ENCODE data around the gene PBX2.
"Not testable (repeated sequence)": the region's sequence is repeated elsewhere in the genome, so short reads cannot be mapped to it uniquely, and the experiment has no call there.

The PBX2 gene

GRCh38 chr6:32218167-32218566 is 28.2 kb upstream of the PBX2 start:
- no peaks in the 10 kb centered on the region for H4K20me1 ChIP-seq
- no peaks in the 10 kb centered on the region for H3K27me3 ChIP-seq
- H3K9ac ChIP-seq, result no peak overlapping the region
- H3K27ac ChIP-seq, result no peak overlapping the region
- H3K4me3 ChIP-seq, result no peak overlapping the region
- peaks cover 9% of the 10 kb centered on the region; the same call in 1 of the 2 replicates for H3K4me1 ChIP-seq
- H3K9me3 ChIP-seq, result no peaks in the 10 kb centered on the region
- H3K36me3 ChIP-seq, result no peaks in the 10 kb centered on the region
- no peak for TF ChIP-seq Cebpa-rat (IDR thresholded peaks at IDR 0.05)
- no peak overlapping the region for H3K4me2 ChIP-seq

- TF ChIP-seq Cebpa-rat (IDR thresholded peaks at IDR 0.05), result no peak
- Histone ChIP-seq H3K27me3 (no peaks in the 10 kb centered on the region), H3K9me3 (no peaks in the 10 kb centered on the region), H3K4me1 (no peaks in the 10 kb centered on the region), H3K36me3 (no peaks in the 10 kb centered on the region), H4K20me1 (no peaks in the 10 kb centered on the region), H3K9ac (no peak overlapping the region), H3K27ac (no peak overlapping the region), H3K4me2 (no peak overlapping the region), H3K4me3 (no peak overlapping the region)
These were observed 27.0 kb upstream of the PBX2 start for GRCh38 chr6:32216998-32217397.

GRCh38 chr6:32216285-32216684 is 26.3 kb upstream of the PBX2 start:
- Histone ChIP-seq H3K36me3 (no peaks in the 10 kb centered on the region), H3K9me3 (no peaks in the 10 kb centered on the region), H3K27me3 (no peaks in the 10 kb centered on the region), H3K4me3 (no peak overlapping the region), H4K20me1 (no peaks in the 10 kb centered on the region), H3K27ac (no peak overlapping the region), H3K9ac (no peak overlapping the region), H3K4me1 (no peaks in the 10 kb centered on the region), H3K4me2 (no peak overlapping the region)
- no peak for TF ChIP-seq Cebpa-rat (IDR thresholded peaks at IDR 0.05)

- no peak for TF ChIP-seq Cebpa-rat (IDR thresholded peaks at IDR 0.05)
These were observed 25.6 kb upstream of the PBX2 start for GRCh38 chr6:32215617-32216016.

GRCh38 chr6:32214126-32214525 is 24.1 kb upstream of the PBX2 start:
- Histone ChIP-seq H3K27ac (no peak overlapping the region), H4K20me1 (no peaks in the 10 kb centered on the region), H3K9ac (no peak overlapping the region), H3K27me3 (no peaks in the 10 kb centered on the region), H3K4me3 (no peak overlapping the region), H3K36me3 (no peaks in the 10 kb centered on the region), H3K4me1 (no peaks in the 10 kb centered on the region), H3K4me2 (no peak overlapping the region), H3K9me3 (no peaks in the 10 kb centered on the region)
- TF ChIP-seq Cebpa-rat (IDR thresholded peaks at IDR 0.05), result no peak

More at GRCh38 chr6:32215617-32216016, 25.6 kb upstream of the PBX2 start:
- Histone ChIP-seq H3K36me3 (no peaks in the 10 kb centered on the region), H3K4me1 (no peaks in the 10 kb centered on the region), H3K9ac (no peak overlapping the region), H3K27ac (no peak overlapping the region), H3K27me3 (no peaks in the 10 kb centered on the region), H3K4me2 (no peak overlapping the region), H3K9me3 (no peaks in the 10 kb centered on the region), H4K20me1 (no peaks in the 10 kb centered on the region), H3K4me3 (no peak overlapping the region)

- Histone ChIP-seq H3K4me3 (no peak overlapping the region), H3K9ac (no peak overlapping the region), H3K27me3 (no peaks in the 10 kb centered on the region), H4K20me1 (no peaks in the 10 kb centered on the region), H3K4me2 (no peak overlapping the region), H3K36me3 (no peaks in the 10 kb centered on the region), H3K4me1 (no peaks in the 10 kb centered on the region), H3K27ac (no peak overlapping the region), H3K9me3 (no peaks in the 10 kb centered on the region)
- no peak for TF ChIP-seq Cebpa-rat (IDR thresholded peaks at IDR 0.05)
These were observed 23.6 kb upstream of the PBX2 start for GRCh38 chr6:32213649-32214048.

GRCh38 chr6:32212076-32212760 is 22.2 kb upstream of the PBX2 start:
- H3K9ac ChIP-seq, result no peak overlapping the region
- no peak overlapping the region for H3K27ac ChIP-seq
- H3K36me3 ChIP-seq, result no peaks in the 10 kb centered on the region
- no peaks in the 10 kb centered on the region for H4K20me1 ChIP-seq
- no peaks in the 10 kb centered on the region for H3K4me1 ChIP-seq
- no peaks in the 10 kb centered on the region for H3K9me3 ChIP-seq
- no peak overlapping the region for H3K4me2 ChIP-seq
- no peak overlapping the region for H3K4me3 ChIP-seq
- no peak for TF ChIP-seq Cebpa-rat (IDR thresholded peaks at IDR 0.05)
- no peaks in the 10 kb centered on the region for H3K27me3 ChIP-seq

GRCh38 chr6:32211432-32211831 is 21.4 kb upstream of the PBX2 start:
- not testable (repeated sequence) for H3K27me3 ChIP-seq, H3K27ac ChIP-seq, H4K20me1 ChIP-seq, H3K9ac ChIP-seq, H3K4me3 ChIP-seq, H3K4me1 ChIP-seq, H3K9me3 ChIP-seq, H3K36me3 ChIP-seq, H3K4me2 ChIP-seq

- Histone ChIP-seq H3K27me3 (no peaks in the 10 kb centered on the region), H3K4me2 (no peak overlapping the region), H3K4me3 (no peak overlapping the region), H3K9me3 (no peaks in the 10 kb centered on the region), H3K4me1 (no peaks in the 10 kb centered on the region), H3K36me3 (no peaks in the 10 kb centered on the region), H3K27ac (no peak overlapping the region), H4K20me1 (no peaks in the 10 kb centered on the region), H3K9ac (no peak overlapping the region)
- TF ChIP-seq Cebpa-rat (IDR thresholded peaks at IDR 0.05), result no peak
These were observed 20.2 kb upstream of the PBX2 start for GRCh38 chr6:32210191-32210601.

- TF ChIP-seq Cebpa-rat (IDR thresholded peaks at IDR 0.05), result no peak
- Histone ChIP-seq H3K27ac (no peak overlapping the region), H4K20me1 (no peaks in the 10 kb centered on the region), H3K4me2 (no peak overlapping the region), H3K9me3 (no peaks in the 10 kb centered on the region), H3K4me3 (no peak overlapping the region), H3K9ac (no peak overlapping the region), H3K4me1 (no peaks in the 10 kb centered on the region), H3K27me3 (no peaks in the 10 kb centered on the region), H3K36me3 (no peaks in the 10 kb centered on the region)
These were observed 19.0 kb upstream of the PBX2 start for GRCh38 chr6:32208996-32209395.

GRCh38 chr6:32204268-32204715 is 14.3 kb upstream of the PBX2 start:
- H3K9ac ChIP-seq, result no peak overlapping the region
- H3K27me3 ChIP-seq, result no peaks in the 10 kb centered on the region
- H3K36me3 ChIP-seq, result no peaks in the 10 kb centered on the region
- no peak overlapping the region for H3K27ac ChIP-seq
- no peak for TF ChIP-seq Cebpa-rat (IDR thresholded peaks at IDR 0.05)
- no peaks in the 10 kb centered on the region for H4K20me1 ChIP-seq
- H3K4me2 ChIP-seq, result no peak overlapping the region
- H3K4me3 ChIP-seq, result no peak overlapping the region
- H3K4me1 ChIP-seq, result no peaks in the 10 kb centered on the region
- H3K9me3 ChIP-seq, result no peaks in the 10 kb centered on the region
